ENCODE results near the gene DHRS4L2.

- TF ChIP-seq CTCF (conservative IDR thresholded peaks at IDR 0.05) (no peak), ZFX (IDR thresholded peaks at IDR 0.05) (no peak)
These were observed 48.9 kb downstream of the DHRS4L2 start for GRCh38 chr14:24037658-24038037.
